Measurements from ENCODE around the gene ADAM8.
"Not testable (repeated sequence)": the region's sequence is repeated elsewhere in the genome, so short reads cannot be mapped to it uniquely, and the experiment has no call there.

ADAM8 gene

DNA sequence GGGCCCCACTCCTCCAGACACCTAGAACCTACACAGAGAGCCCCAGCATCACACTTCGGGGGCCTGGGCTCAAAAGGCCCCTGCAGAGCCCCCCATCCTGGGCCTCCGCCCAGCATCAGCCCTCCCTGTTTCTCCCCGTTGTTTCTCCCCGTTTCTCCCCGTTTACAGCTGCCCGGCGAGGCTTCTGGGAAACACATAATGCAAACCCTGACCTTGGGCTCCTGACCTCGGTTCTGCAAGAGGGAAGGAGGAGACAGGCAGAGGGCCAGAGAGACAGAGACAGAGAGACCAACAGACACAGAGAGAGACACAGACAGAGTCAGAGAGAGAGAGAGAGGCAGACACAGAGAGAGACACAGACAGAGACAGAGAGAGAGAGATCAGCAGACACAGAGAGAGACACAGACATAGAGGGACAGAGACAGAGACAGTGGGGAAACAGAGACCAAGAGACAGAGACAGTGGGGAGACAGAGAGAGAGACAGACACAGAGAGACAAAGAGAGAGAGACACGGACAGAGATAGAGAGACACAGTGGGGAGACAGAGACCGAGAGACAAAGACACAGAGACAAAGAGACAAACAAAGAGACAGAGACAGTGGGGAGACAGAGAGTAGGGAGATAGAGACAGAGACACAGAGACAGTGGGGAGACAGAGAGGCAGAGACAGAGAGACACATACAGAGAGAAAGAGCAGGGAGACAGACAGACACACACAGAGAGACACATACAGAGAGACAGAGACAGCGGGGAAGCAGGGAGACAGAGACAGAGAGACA is 26.5 kb downstream of the ADAM8 start:
- DNase-seq (ENCODE audit: low read depth in 2 of 2): no peak

GRCh38 chr10:133249094-133249780 is 27.4 kb downstream of the ADAM8 start:
- DNase-seq (ENCODE audit: low read depth in 2 of 2): no peak

- DNase-seq (ENCODE audit: low read depth in 2 of 2): no peak
These were observed 28.3 kb downstream of the ADAM8 start for GRCh38 chr10:133248334-133248715.

- DNase-seq (ENCODE audit: low read depth in 2 of 2): no peak
These were observed 28.9 kb downstream of the ADAM8 start for GRCh38 chr10:133247681-133248333.

DNA sequence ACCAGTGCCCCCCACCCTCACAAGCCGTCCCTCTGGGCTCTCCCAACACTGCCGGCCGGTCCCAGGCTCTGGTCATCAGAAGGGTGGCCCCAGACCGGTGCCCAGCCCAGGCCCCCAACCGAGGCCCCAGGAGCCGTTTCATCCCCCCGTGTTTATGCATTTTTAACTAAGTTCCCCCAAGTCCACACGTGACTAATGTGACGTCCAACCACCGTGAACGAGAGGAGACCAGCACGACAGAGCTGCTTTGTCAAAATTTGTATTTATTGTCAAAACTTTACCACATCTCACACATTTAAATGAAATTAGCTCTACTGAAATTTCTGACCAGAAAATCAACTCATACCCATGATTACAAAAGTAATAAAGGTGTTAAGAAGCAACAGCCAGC is 30.4 kb downstream of the ADAM8 start:
- DNase-seq (ENCODE audit: low read depth in 2 of 2): no peak

DNA sequence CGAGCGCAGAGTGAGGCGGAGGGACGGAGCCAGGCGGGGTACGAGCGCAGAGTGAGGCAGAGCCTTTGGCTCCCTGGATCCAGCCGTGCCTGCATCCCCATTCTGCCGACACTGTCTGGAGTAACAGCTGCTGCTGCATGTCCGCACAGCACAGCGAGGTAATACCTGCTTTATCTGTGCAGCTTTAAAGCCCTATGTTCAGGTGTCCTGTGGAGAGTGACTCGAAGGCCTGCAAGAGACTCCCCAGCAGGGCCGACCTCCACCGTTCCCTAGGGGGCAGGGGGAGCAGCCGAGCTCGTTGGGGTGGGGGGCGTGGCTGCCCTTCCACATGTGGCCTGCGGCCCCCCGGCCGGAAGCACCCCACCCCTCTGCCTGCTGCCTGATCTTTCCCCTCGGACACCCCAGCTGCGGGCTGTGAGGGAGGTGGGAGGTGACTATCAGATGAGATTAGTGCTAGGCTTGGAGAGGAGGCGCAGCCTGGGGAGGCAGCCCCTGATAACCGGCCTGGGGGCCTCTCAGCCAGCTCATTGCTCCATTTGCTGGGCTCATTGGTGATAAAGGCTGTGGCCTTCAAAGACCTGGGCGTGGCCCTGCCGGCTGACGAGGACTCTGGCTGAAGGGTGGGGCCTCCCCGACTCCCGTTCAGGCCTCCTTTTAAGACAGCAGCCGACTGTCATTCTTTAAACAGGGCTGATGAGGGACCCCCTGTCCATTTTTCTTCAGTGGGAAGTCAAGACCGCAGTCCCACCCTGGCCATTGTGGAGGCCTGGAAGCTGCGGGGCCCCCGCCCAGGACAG is 31.0 kb downstream of the ADAM8 start:
- DNase-seq (ENCODE audit: low read depth in 2 of 2): no peak

GRCh38 chr10:133243593-133243992 is 33.1 kb downstream of the ADAM8 start:
- DNase-seq (ENCODE audit: low read depth in 2 of 2): no peak

DNA sequence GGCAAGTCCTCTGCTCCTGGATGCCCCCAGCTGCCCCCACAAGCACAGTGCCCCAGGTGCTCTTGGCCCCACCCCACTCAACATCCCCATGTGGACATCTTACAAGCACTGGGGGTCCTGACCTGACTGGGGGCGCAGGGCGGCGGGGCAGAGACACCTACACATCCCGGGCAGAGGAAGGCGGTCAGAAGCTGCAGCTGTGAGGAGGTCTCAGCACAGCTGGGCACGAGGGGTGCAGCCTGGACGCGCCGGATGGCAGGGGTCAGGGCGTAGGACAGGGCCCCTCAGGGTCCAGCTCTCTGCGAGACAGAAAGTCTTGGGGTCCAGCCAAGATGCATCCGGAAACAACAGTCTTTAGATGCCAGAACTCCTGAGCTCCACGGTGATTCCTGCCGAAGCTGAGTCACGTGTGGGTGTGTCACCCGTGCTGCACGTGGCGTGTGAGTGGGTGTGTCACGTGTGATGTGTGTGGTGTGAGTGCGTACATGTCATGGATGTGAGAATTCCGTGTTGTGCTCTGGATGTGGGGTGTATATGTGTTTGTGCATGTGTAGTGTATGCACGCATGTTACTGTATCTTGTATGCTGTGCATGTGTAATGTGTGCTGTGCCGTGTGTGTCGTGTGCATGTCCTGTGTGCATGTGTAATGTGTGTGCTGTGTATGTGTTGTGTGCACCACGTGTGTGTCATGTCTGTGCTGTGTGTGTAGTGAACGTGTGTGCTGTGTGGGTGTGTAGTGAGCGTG is 33.9 kb downstream of the ADAM8 start:
- DNase-seq (ENCODE audit: low read depth in 2 of 2): no peak

GRCh38 chr10:133241501-133242205 is 35.0 kb downstream of the ADAM8 start:
- no peak for DNase-seq (ENCODE audit: low read depth in 2 of 2)

GRCh38 chr10:133239990-133240389 is 36.7 kb downstream of the ADAM8 start:
- DNase-seq (ENCODE audit: low read depth in 2 of 2): no peak

GRCh38 chr10:133238466-133238804 is 38.2 kb downstream of the ADAM8 start:
- DNase-seq (ENCODE audit: low read depth in 2 of 2): no peak

GRCh38 chr10:133237588-133238465 is 38.8 kb downstream of the ADAM8 start, which contains the start of gene VENTX:
TSS of gene VENTX (plus strand) at chr10:133237855. CDS start at chr10:133237915, 60 bp downstream.
- no peak for DNase-seq (ENCODE audit: low read depth in 2 of 2)

- no peak for DNase-seq (ENCODE audit: low read depth in 2 of 2)
These were observed 39.5 kb downstream of the ADAM8 start for GRCh38 chr10:133237241-133237587.

GRCh38 chr10:133236401-133237240 is 40.0 kb downstream of the ADAM8 start:
- no peak for DNase-seq (ENCODE audit: low read depth in 2 of 2)

- DNase-seq (ENCODE audit: low read depth in 2 of 2): no peak
These were observed 40.7 kb downstream of the ADAM8 start for GRCh38 chr10:133235932-133236331.

GRCh38 chr10:133235265-133235855 is 41.3 kb downstream of the ADAM8 start:
- DNase-seq (ENCODE audit: low read depth in 2 of 2): no peak

DNA sequence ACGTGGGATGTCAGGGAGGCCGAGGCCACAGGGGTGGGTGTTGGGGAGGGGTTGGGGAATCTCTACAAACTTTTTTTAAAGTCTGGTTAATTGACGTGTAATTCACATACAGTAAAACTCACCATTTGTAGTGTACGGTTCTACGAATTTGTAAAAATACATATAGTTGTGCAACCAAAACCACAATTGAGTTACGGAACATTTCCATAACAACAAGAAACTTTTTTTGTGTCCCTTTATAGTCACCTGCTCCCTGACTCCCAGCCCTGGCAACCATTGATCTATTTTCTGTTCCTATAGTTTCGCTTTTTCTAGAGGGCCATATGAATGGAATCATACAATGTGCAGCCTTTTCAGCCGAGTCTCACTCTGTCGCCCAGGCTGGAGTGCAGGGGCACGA is 41.9 kb downstream of the ADAM8 start:
- not testable (repeated sequence) for DNase-seq (ENCODE audit: low read depth in 2 of 2)

- DNase-seq (ENCODE audit: low read depth in 2 of 2): no peak
These were observed 44.6 kb downstream of the ADAM8 start for GRCh38 chr10:133231946-133232574.

All from stimulated activated CD8-positive, alpha-beta memory T cell treated with anti-CD3 and anti-CD28 coated beads, Interleukin-2, amount 100 ng/mL, for 48 hours (primary cell).